Measurements from ENCODE around the gene HSPA4.
"Not testable (repeated sequence)": the region's sequence is repeated elsewhere in the genome, so short reads cannot be mapped to it uniquely, and the experiment has no call there.

Gene HSPA4

DNA sequence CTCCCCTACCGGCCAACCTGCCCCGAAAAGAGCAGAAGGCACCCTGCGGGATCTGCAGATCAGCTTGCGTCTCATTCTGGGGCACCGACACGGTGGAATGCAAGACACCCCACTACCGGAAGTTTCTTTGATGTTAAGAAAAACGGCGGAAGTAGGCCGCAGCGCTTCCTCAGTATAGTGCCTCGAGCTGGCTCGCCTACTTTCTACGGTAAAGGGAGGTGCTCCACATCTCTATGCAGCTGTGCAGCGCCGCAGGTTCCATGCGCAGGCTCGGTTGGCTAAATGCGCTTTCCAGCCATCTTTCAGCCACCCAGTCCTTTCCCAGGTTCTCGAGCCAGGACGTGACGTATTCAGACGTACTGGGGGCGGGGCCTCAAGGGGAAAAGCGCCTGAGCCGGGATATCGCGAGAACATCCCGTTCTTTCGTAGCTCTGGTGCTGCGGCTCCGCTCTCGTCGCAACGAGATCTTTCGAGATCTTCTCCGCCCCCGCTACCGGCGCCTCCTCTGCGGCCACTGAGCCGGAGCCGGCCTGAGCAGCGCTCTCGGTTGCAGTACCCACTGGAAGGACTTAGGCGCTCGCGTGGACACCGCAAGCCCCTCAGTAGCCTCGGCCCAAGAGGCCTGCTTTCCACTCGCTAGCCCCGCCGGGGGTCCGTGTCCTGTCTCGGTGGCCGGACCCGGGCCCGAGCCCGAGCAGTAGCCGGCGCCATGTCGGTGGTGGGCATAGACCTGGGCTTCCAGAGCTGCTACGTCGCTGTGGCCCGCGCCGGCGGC lies at the start of gene HSPA4:
TSS of gene HSPA4 (plus strand) at position 472 of the 775 bp plus-strand sequence. CDS start at position 710, 238 bp downstream.
- DNase-seq: peak; percentile 98 to 100

DNA sequence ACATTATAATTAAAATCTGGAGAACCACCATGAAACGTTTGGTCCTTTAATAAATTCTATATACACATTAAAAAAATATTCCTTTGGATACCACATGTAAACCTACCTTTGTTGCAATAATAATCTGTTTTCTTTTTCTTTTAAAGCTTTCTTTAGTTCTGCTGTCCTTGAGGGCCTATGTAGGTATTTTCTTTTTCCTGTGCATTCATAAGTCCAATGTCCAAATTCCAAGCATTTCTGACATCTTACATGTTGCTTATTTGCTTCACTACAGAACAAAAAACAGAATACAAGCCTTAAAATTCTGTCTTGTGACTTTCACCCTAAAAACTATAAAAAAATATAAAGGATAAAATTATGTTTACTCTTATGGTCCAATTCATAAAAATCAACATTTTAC lies 45.2 kb upstream of the HSPA4 start:
- DNase-seq: no peak

DNA sequence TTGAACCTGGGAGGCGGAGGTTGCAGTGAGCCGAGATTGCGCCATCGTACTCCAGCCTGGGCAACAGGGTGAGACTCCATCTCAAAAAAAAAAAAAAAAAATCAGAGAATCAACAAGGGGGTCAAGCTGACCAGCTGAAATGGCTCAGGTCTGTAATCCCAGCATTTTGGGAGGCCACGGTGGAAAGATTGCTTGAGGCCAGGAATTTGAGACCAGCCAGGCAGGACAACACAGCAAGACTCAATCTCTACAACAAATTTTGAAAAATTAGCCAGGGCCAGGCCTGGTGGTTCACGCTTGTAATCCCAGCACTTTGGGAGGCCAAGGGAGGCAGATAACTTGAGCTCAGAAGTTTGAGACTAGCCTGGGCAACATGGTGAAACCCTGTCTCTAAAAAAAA lies 43.4 kb upstream of the HSPA4 start:
- DNase-seq: not testable (repeated sequence)

DNA sequence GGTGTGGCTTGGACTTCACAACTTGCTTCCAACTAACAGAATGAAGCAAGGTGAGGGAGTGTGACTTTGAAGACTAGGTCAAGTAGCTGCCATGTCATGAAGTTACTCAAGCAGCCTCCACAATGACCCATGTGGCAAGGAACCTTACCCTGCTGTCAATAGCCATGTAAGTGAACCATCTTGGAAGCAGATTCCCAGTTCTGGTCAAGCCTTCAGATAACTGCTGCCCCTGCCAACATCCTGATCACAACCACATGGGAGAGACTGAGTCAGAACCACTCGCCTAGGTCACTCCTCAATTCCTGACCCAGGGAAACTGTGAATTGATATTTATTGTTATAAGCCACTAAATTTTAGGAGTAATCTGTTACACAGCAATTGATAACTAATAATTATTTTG lies 36.3 kb upstream of the HSPA4 start:
- no peak for DNase-seq

DNA sequence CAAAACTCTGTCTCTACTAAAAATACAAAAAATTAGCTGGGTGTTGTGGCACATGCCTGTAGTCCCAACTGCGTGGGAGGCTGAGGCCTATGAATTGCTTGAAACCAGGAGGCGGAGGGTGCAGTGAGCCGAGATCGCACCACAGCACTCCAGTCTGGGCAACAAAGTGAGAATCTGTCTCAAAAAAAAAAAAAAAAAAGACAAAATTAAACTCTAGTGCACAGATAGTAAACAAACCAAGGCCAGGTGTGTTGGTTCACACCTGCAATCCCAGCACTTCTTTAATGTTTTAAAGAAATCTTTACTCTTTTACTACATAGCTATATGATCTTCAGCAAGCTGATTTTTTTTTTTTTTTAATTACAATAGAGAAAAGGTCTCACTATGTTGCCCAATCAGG lies 33.8 kb upstream of the HSPA4 start:
- DNase-seq: no peak

DNA sequence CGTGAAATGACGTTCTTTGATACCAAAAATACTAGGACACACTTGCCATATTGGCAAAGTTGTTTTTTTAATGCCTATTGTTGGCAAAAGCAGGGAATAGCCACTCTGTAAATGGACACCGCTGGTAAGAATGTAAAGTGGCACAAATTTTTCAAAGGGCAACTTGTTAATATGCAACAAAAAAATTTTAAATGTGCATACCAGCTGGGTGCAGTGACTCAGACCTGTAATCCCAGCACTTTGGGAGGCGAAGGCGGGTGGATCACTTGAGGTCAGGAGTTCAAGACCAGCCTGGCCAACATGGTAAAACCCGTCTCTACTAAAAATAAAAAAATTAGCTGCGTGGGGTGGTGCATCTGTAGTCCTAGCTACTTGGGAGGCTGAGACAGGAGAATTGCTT lies 32.3 kb upstream of the HSPA4 start:
- DNase-seq: not testable (repeated sequence)

DNA sequence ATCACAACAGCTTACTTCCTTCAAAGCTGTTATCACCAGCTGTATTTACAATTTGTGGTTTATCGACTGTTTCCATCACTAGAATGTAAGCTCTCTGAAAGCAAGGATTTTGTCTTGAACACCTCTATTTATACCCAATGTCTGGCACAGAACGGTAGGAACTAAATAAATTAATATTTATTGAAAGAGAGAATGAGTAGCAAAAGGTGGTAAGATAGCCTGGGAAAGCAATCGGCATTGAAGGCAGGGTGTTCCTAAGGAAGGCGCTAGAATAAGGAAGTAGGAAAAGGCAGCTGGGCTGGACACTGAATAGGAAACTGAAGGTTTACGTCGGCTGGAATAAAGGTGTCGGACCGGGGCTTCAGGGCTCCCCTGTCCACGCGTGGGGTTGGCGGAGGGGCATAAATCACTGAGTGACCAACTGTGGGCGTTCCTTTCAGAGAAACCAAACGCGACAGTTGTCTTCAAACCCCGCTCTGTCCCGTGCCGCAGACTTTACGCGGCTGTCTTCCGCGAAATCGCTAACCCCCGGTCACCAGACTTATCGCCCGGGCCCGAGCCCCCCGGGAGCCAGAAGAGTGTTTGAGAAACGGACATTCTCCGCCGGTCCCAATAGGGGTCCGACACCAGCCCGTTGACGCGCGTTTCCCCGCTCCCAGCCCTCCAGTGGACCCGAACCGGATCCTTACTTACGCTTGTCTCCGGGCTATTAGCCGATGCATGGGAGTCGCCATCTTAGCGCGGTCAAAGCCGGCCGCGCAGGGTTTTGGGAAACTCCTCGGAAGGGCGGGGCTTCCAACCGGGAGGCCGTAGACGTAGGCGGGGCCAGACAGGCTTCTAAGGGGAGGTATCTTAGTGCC lies 25.8 kb upstream of the HSPA4 start, which contains the start of gene ZCCHC10:
TSS of gene ZCCHC10 (minus strand) at position 746 of the 860 bp plus-strand sequence. CDS start at position 734, 12 bp downstream.
- DNase-seq: peak; percentile 89 to 96

DNA sequence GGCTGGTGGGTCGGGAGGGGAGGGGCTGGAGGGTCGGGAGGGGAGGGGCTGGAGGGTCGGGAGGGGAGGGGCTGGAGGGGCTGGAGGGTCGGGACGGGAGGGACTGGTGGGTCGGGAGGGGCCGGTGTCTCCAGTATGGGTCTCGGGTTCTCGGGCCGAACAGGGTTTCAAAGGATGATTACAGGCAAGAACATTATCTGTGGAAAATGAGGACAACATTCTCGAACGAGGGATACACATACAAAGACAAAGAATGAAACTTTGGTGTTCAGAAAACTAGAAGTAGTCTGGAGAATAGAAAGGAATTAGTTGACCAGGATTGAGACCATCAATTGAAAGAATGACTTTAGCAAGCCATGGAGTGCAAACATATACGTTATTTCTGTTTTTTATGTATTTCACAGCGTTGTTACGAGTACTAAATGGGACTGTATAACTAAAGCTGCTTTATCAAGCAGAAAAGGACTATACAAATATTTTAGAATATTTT lies 25.1 kb upstream of the HSPA4 start:
- DNase-seq: no peak

DNA sequence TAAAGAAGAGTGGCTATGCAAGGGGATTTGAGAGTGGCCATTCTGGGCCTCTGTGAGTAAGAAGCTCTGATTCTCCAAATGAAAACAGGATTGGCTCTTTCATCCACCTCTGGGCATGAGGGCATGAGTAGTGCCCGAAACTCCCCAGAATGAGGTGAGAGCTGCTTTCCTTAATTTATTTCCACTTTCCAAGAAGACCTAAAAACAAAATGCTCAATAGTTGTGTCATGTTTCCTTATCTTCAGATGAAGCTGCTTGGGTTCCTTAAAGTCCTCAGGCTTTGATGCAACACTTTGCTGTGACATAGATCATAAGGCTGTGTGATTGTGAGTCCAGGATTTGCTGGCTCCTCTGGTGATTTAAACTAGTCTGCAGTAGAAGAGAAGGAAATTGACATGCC lies 22.4 kb upstream of the HSPA4 start:
- peak; percentile 45 to 81 for DNase-seq

DNA sequence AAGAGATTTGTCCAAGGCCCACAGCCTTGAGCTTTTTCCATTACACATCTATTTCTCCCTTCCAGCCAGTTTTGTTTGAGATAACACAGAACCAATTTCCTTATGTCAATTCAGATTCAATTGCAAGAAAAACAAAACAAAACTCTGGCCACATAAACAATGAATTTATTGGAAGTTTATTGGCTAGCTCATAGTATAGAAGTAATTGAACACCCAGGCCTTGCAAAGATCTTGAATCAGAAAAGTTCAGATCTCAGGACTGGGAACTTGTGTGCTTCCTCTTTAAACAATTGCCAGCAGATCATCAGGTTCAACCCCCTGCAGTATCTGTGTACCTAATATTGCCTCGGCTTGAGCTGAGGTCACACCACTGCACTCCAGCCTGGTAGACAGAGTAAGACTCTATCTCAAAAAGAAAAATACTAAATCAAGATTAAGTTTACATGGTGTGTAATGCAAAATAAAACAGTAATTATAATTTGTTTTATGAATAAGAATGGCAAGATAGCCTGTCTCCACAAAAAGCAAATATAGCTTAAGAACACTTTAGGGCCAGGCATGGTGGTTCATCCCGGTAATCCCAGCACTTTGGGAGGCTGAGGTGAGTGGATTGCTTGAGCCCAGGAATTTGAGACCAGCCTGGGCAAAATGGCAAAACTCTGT lies 21.3 kb upstream of the HSPA4 start:
- no peak for DNase-seq

DNA sequence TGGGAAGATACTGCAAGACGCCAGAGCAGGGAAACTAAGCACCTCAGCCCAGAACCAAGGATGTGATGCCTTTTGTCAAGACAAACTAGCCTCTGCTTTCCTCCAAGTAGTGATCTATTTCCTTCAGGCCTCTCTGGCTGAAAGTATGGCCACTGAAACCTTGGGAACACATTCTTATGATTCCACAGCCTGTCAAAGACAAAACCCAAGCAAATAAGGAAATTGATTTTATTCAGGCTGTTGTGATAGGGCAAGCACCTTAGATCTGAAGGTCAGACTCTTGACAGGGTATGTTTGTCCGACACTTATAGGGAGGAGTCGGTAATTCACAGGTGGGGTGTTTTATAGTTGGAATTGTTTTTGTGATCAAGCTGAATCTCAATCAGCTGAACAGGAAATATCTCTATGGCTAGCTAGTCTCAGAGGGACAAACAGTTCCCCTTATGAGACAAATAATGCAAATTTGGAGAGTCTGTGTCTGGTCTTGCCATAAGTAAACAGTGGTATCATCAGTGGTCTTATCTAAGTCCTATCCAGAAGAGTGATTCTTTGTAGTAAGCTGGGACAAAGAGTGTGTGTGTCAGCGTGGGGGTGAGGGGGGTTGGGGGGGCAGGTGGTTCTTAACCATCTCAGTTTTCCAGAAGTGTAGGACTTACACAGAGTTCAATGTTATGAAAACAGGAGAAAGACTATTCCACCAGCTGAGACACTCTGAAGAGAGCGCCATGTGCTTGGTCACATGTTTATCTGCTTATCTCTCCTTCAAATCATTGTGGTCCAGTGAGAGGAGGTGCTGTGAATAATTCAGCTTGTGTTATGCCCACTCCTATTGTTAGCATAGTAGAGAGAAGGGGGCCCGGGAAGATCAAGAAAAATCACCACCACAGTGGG lies 18.7 kb upstream of the HSPA4 start:
- DNase-seq: no peak

DNA sequence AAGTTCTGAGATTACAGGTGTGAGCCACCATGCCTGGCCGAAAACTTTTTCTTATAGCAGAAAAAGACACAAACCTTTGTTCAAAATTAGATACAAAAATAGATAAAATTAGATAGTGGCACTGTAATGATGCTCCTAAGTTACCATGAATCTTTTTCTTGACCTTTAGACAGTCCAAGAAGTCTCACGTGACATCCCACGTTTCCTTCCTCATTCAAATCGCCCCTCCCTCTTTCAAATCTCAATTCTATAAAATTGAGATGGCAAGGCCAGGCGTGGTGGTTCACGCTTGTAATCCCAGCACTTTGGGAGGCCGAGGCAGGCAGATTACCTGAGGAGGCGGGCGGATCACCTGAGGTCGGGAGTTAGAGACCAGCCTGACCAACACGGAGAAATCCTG lies 17.7 kb upstream of the HSPA4 start:
- peak in 1 of 2 donors; percentile 25 for DNase-seq

DNA sequence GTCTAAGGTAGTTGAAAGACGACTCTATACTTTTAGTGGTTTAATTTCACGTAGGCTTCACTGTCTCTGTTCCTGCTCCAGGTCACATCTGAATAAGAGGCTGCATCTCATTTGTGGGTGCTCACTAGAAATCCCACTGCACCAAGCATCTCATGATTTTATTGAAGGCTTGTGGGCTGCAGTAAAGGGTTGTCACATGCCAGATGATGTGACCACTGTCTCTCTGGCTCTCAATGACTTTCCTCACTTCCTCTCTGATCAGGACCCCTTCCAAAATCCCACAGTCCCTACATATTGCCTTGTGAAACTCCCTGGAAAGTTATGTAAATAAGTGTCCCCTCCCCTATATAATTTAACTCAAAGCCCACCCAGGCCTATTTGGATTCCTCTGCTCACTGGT lies 16.6 kb upstream of the HSPA4 start:
- peak; percentile 16 to 65 for DNase-seq

DNA sequence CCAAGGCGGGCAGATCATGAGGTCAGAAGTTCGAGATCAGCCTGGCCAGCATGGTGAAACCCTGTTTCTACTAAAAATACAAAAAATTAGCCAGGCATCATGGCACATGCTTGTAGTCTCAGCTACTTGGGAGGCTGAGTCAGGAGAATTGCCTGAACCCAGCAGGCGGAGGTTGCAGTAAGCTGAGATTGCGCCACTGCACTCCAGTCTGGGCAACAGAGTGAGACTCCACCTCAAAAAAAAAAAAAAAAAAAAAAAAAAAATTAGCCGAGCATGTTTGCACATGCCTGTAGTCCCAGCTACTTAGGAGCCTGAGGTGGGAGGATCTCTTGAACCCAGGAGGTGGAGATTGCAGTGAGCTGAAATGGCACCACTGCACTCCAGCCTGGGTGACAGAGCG lies 15.1 kb upstream of the HSPA4 start:
- DNase-seq: not testable (repeated sequence)

DNA sequence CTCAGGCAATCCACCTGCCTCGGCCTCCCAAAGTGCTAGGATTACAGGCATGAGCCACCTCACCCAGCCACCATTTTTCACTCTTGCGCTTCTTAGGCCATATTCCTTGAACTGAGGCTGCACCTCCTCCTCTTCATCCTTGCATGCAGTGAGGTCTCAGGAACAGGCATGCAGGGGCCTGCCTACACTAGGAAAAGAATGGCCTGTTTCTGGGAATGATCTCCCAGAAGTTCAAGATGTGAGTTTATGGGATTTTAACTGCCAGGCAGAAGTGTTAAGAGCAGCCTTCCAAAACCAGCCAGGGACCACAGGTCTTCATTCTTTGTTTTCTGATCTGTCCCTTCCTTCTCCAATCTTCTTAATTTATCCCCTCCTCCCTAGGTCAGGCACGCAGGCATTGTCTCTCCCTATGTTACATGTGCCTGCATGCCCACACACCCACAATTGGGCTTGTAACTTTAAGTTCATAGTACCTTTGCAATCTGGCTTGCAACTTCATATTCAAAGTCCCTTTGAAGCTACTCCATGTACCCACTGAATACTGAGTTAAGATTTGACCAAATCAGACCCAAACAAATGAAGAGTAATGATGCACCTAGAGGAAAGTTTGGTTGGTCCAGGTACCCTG lies 10.5 kb upstream of the HSPA4 start:
- DNase-seq: no peak

DNA sequence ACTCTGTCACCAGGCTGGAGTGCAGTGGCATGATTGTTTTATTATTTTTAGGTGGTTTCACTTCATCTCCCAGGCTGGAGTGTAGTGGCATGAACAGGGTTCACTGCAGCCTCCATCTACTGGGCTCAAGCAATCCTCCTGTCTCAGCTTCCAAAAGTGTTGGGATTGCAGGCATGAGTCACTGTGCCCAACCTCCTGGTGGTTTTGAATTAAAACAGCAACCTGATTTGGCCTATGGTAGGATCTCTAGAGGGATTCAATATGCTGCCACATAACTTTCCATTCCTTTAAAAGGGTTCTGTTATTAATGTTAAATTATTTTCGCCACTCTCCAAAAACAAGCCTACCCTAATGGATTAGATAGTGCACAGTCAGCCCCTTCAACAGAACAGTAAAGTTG lies 9.9 kb upstream of the HSPA4 start:
- no peak for DNase-seq

DNA sequence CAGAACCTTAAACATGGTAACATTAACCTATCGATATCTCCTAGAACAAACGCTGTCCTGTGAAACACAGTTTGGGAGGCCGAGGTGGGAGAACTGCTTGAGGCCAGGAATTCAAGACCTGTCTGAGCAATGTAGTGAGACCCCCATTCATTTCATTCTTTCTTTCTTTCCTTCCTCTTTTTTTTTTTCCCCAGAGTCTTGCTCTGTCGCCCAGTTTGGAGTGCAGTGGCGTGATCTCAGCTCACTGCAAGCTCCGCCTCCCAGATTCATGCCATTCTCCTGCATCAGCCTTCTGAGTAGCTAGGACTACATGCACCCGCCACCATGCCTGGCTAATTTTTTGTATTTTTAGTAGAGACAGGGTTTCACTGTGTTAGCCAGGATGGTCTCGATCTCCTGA lies 5.3 kb upstream of the HSPA4 start:
- not testable (repeated sequence) for DNase-seq

DNA sequence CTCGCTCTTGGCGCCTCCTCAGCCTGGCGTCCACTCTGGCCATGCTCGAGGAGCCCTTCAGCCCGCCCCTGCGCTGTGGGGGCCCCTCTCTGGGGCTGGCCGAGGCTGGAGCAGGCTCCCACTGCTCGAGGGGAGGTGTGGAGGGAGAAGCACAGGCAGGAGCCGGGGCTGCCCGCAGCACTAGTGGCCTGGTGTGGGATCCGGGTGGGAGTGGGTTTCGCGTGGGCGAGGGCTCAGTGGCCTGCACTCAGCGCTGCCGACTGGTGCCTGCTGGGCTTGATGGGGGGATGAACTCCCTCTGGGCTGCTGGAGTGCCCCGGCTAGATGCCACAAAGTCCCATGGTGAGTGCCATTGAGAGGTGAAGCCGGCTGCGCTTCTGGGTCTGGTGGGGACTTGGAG lies 4.4 kb upstream of the HSPA4 start:
- DNase-seq: no peak

DNA sequence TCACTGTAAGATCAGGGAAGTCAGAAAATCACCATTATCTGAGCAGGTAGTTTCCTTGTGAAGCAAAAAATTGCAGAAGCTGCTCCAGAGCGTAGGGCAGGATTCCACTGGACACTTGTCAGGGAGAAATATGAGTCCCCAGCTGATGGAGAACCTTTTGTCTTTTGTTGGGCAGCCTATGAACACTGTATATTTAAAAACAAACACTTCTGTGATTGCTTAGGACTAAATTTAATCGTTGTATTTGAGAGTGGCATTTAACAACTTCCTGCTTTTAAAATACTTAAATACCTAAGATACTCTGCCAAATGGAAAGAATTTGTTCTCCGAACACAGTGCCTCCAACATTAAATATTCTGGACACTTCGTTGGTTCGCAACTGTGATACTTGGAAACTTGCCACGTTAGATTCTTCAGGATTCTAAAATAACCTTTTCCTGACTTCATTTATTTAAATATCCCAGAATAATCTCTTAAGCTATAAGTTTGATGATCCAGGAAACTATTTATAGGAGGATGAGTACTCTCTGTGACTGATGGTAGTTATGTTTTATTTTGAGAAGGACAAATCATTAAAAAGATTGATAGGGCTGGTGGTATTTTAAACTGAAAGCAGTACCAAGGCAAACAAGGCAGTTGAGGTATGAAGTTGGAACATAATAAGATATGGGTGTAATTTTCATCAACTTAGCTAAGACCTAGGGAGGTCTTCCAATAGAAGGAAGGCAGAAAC lies 2.7 kb upstream of the HSPA4 start:
- no peak for DNase-seq

DNA sequence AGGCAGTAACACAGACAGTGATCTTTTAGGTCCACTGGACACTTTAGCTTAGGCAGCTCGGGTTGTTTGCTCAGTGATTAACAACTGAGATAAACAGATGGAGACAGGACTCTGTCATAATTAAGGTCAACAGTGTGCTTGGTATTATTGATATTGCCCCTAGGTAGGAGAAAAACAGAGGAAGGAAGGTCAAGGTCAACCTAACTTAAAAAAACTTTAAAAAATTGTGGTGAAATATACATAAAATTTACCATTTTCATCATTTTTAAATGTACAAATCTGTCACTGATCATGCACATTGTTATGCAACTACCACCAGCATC lies 2.1 kb upstream of the HSPA4 start:
- DNase-seq: no peak

DNA sequence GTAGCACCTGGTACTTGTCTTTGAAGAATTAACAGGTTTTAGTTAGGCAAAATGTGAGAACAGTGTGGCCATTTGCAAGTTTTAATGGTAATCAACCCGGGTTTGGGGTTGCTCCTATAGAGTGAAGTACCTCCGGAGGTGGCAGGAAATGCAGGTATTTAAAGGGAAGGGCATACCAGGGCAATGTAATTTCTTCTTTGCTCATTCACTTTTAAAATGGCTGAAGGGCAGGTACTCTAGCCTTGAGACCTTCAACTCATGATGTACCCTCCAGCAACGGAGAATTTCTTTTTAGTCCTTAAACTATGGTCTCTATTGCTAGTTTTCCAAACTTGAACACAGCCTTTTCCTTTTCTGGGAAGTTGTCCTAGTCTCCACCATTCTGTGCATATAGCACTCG lies 1.3 kb upstream of the HSPA4 start:
- DNase-seq: no peak

Measured in inflammatory macrophage treated with lipopolysaccharide for 1 hour (primary cell).